HG03378 (cell line): ENCODE measurements around the gene NSG1.
"Not testable (repeated sequence)": the region's sequence is repeated elsewhere in the genome, so short reads cannot be mapped to it uniquely, and the experiment has no call there.

Source experiments
- ATAC-seq: cut with Tn5 transposase; IDR thresholded peaks from one replicate; pipeline ENCODE4 v1.9.1; 2021; ENCODE audit warnings: mild to moderate bottlenecking, moderate library complexity; ENCODE audit not compliant: unreplicated experiment

Gene NSG1

GRCh38 chr4:4386736-4387392 lies at the start of gene NSG1:
Gene NSG1, plus strand, starts transcription at chr4:4387102. Its CDS starts 528 bp downstream, at chr4:4387630.
- no peak for ATAC-seq

GRCh38 chr4:4338210-4339001 lies 48.5 kb upstream of the NSG1 start:
- no peak for ATAC-seq

DNA sequence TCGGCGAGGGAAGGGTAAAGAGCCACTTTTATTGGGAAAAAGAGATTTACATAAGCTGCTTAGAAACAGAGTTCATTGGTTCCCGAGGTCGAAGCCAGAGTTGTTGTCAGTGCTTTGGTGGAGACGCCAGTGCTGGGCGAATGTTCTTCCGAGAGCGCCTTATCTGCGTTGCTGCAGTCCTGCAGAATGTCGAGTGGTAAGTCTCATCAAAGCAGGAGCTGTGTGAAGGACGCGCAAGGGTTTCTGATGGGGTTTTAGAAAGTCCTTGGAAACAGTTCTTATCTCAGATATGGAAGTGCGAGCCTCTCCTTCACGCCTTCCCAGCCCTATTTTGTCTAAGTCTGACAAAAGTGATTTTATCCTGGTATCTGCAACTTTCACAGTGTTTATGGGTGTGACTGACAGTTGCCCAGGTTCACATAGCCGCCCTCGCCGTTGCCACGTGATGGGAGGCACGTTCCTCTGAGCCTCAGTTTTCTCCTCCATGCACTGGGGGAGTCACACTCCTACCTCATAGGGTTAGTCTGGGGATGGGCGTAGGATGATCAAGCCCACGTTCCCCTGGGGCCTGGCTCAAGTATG lies 47.3 kb upstream of the NSG1 start:
- no peak for ATAC-seq

DNA sequence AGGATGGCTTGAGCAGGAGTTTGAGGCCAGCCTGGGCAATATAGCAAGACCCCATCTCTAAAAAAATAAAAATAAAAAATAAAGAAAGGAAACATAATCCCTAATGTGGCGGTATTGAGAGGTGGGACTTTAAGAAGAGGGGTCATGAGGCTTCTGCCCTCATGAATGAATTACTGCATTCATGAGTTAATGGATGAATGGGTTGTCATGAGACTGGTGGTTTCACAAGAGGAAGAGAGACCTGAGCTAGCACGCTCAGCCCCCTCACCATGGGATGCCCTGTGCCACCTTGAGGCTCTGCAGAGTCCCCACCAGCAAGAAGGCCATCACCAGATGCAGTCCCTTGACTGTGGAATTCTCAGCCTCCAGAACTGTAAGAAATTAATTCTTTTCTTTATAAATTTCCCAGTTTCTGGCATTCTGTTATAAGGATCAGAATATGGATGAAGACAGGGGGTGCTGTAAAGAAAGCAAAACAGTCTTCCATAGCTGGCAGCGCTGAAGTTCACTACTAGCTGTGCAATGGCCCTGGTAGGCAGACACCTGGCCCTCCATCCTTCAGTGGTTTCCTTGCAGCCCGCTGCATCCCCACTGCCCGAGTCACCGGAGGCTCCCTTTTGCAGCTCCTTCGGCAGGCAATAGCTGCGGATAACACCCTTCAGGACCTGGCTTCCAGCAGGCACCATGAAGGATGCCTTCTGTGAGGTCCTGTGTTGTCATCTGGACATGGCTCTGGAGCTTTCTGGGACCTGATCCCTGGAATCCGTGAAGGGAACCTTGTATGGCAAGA lies 44.8 kb upstream of the NSG1 start:
- ATAC-seq = no peak

GRCh38 chr4:4343038-4343437 lies 43.9 kb upstream of the NSG1 start:
- ATAC-seq = no peak

DNA sequence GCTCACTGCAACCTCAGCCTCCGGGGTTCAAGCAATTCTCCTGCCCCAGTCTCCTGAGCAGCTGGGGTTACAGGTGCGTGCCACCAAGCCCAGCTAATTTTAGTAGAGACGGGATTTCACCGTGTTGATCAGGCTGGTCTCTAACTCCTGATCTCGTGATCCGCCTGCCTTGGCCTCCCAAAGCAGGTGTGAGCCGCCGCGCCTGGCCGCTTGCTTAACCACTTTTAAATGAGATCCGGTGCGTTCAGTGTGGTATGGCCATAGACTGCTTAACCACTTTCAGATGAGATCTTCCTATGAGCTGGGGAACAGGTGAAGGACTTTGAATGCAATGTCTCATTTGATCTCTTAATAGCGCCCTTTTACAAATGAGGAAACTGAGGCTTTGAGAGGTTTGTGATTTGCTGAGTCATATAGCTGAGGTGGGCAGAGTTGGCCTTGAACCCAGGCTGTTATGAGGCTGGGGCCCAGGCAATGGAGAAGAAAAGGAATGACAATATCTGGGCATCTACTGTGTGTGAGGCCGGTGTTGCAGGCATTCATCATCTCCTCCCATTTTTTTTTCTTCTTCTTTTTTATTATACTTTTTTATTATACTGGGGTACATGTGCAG lies 41.9 kb upstream of the NSG1 start:
- peak; percentile 81 for ATAC-seq

GRCh38 chr4:4347585-4347984 lies 39.3 kb upstream of the NSG1 start:
- no peak for ATAC-seq

GRCh38 chr4:4348585-4348984 lies 38.3 kb upstream of the NSG1 start:
- ATAC-seq = not testable (repeated sequence)

- no peak for ATAC-seq
These were observed 37.0 kb upstream of the NSG1 start for GRCh38 chr4:4349867-4350266.

GRCh38 chr4:4350909-4351308 lies 36.0 kb upstream of the NSG1 start:
- no peak for ATAC-seq

DNA sequence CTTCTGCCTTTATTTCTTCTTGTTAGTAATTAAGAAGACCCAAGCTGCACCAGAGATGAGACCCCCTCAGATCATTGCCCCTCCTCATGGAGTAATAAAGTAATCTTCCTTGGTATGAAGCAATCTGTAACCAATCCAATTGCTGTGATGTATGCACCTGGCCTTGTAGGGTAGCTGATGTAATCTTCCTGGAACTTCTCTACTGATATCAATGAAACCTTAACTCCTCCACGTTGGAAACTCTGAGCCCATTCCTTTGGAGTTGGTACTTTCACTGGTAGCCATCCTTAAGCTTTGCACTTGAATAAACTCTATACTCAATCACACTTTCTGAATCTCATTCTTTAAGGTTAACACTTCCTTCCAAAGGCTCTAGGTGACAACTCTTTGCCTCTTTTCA lies 31.6 kb upstream of the NSG1 start:
- no peak for ATAC-seq

GRCh38 chr4:4356106-4357041 lies 30.5 kb upstream of the NSG1 start:
- ATAC-seq = no peak

DNA sequence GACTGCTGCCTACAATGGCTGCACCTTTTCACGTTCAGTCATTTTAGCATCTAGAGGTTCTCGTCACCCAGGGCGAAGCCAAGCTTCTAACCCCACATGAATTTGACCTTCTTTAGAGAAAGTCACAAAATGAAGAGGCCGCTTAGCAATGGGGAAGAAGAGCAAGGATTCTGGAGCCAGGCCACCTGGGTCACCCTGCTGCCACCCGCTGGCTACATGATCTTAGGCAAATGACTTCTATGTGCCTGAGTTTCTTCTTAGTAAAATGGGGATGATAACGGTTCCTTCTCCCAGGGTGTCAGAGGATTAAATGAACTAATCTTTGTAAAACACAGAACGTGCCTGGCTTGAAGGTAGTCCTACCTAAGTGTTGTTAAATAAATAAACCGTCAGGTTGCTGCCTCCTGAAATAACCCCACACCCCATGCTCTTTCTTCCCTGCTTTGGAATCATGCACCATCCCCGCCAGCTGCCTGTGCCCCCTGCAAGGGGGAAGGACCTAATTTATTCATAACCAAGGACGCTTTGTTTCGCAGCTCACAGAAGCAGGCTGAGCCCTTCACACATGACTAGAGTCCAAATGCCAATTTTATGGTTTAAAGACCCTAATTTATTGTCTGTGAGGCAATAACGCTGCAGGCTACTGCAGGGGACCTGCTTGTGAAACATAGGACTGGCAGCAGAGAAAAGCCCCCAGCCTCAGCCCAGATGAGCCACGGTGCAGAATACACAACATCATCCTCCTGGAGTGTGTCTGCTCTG lies 28.6 kb upstream of the NSG1 start:
- ATAC-seq = no peak

- ATAC-seq = no peak
These were observed 25.0 kb upstream of the NSG1 start for GRCh38 chr4:4361883-4362282.

- ATAC-seq = no peak
These were observed 23.8 kb upstream of the NSG1 start for GRCh38 chr4:4362991-4363697.

DNA sequence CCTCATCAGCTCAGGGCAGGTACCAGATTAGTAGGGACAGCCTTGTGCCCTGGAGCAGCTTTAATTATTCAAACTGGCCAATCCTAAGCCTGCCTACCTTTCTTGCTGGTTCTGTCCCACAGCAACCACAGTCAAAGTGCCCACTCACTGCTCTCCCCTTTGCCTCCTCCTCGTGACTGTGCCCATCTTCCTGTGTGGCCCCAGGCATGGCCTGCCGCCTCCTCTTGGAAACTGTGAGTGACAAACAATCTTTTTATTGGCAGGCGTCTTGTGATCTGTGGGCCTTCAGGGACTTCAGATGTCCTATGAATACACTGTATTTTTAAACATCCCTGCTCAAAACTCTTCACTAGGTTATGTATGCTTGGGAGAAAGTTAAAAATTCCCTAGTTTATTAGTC lies 22.8 kb upstream of the NSG1 start:
- ATAC-seq = no peak

- no peak for ATAC-seq
These were observed 22.3 kb upstream of the NSG1 start for GRCh38 chr4:4364486-4365208.
